HepG2 (cell line): Measurements from ENCODE around the gene COL4A2. TPM values are rescaled to one million over a fixed set of nuclear protein-coding genes. Genes with fewer than 3 reads are reported as not detected.

Source experiments
- ATAC-seq: fragments of 200-7000 bp; cut with Tn5 transposase; 3 replicates; pipeline ENCODE4 v1.9.1; 2020; ENCODE audit warnings: mild to moderate bottlenecking, moderate library complexity
- BruUV-seq: library from RNA; stranded (reverse); fragments of 400-500 nt; replicated peaks from 2 replicates; lab custom pipeline; 2021; lab: Mats Ljungman, UMichigan
- CTCF ChIA-PET: fragments of 300-600 bp; formaldehyde crosslinking; extraction: SDS; loops from one replicate; lab custom pipeline; 2021; ENCODE audit warnings: low total read pairs, inconsistent platforms, low intra/inter-chr PET ratio; lab: Yijun Ruan, JAX
- POLR2A ChIA-PET: fragments of 350-600 bp; sonication (Branson Sonifier 250); formaldehyde crosslinking; loops from one replicate; lab custom pipeline; 2020; ENCODE audit warnings: antibody characterized with exemption, inconsistent platforms; lab: Yijun Ruan, JAX
- DNase-seq: peaks from one replicate; pipeline ENCODE4 v3.0.0-alpha.2; 2015; ENCODE audit warnings: low spot score
- FAIRE-seq: peaks from 3 replicates; lab custom pipeline; 2011; peaks lifted over from hg19 to GRCh38; lab: Jason Lieb, UNC
- H2AFZ ChIP-seq: one replicate; pipeline ENCODE4 v1.6.1; 2011; ENCODE audit warnings: low read length, inconsistent platforms
- H3K27ac ChIP-seq: fragments of 300-600 bp; 3 replicates; pipeline ENCODE4 v1.8.0; 2011; ENCODE audit warnings: mixed run types, mild to moderate bottlenecking, mixed read lengths, low read length, inconsistent platforms; ENCODE audit not compliant: insufficient read depth; ENCODE audit errors: extremely low read length
- H3K27me3 ChIP-seq, 2 experiments: fragments of 200-600 bp in 1 of 2; 2 replicates in 1 of 2; 3 replicates in 1 of 2; pipeline versions ENCODE4 v1.6.0 to v1.8.0; 2011; ENCODE audit warnings: low read length in 2 of 2, mild to moderate bottlenecking in 2 of 2, moderate library complexity in 2 of 2, inconsistent platforms in 1 of 2; ENCODE audit not compliant: insufficient read depth in 2 of 2, control insufficient read depth in 1 of 2
- H3K36me3 ChIP-seq, 2 experiments: fragments of 200-600 bp in 1 of 2; replicated peaks in 1 of 2; 2 replicates in 1 of 2; 3 replicates in 1 of 2; pipeline versions ENCODE4 v1.5.1 to v1.8.0; 2011; ENCODE audit warnings: low read length in 2 of 2, inconsistent platforms in 1 of 2; ENCODE audit not compliant: insufficient read depth in 2 of 2, control insufficient read depth in 1 of 2
- H3K4me1 ChIP-seq: 2 replicates; pipeline ENCODE4 v1.5.1; 2012; ENCODE audit warnings: low read length, inconsistent platforms; ENCODE audit not compliant: insufficient read depth
- H3K4me2 ChIP-seq: 2 replicates; pipeline ENCODE4 v1.6.0; 2011; ENCODE audit warnings: low read depth, low read length, inconsistent platforms
- H3K4me3 ChIP-seq, 3 experiments: fragments of 200-600 bp in 1 of 3; sonication (generic), shearing (Covaris generic) in 1 of 3; replicated peaks in 1 of 3; 2 replicates each; pipeline ENCODE4 v1.5.1; 2011 to 2016; ENCODE audit warnings: low read length in 3 of 3, inconsistent platforms in 2 of 3, low read depth in 2 of 3, mild to moderate bottlenecking in 2 of 3, control low read depth in 1 of 3, mixed read lengths in 1 of 3; ENCODE audit not compliant: insufficient read depth in 1 of 3
- H3K79me2 ChIP-seq: one replicate; pipeline ENCODE4 v1.6.1; 2011; ENCODE audit warnings: low read length, inconsistent platforms; ENCODE audit not compliant: insufficient read depth
- H3K9ac ChIP-seq: 2 replicates; pipeline ENCODE4 v1.6.0; 2011; ENCODE audit warnings: mild to moderate bottlenecking, low read depth, low read length, inconsistent platforms; ENCODE audit not compliant: insufficient read depth
- H3K9me3 ChIP-seq: 2 replicates; pipeline ENCODE4 v1.5.1; 2012; ENCODE audit warnings: mild to moderate bottlenecking, low read length
- H4K20me1 ChIP-seq: 2 replicates; pipeline ENCODE4 v1.6.0; 2011; ENCODE audit warnings: inconsistent platforms, mild to moderate bottlenecking, low read length, moderate library complexity; ENCODE audit not compliant: insufficient read depth
- ATM ChIP-seq: fragments of 450-650 bp; IDR thresholded peaks from 2 replicates; pipeline ENCODE4 v1.7.1; 2017; ENCODE audit warnings: mild to moderate bottlenecking, borderline replicate concordance
- HNRNPL ChIP-seq: fragments of 200-400 bp; formaldehyde crosslinking; IDR thresholded peaks from 2 replicates; pipeline ENCODE4 v1.6.1; 2017; ENCODE audit warnings: mild to moderate bottlenecking, low read depth, low read length
- NFE2 ChIP-seq: sonication (generic); formaldehyde crosslinking; IDR thresholded peaks from 2 replicates; pipeline ENCODE4 v1.4.0; 2020; ENCODE audit warnings: missing genetic modification reagents
- SMARCE1 ChIP-seq: fragments of 450-650 bp; IDR thresholded peaks from 2 replicates; pipeline ENCODE4 v1.6.1; 2017; ENCODE audit warnings: borderline replicate concordance
- ZNF282 ChIP-seq: fragments of 450-650 bp; IDR thresholded peaks from 2 replicates; pipeline ENCODE4 v1.6.1; 2018; ENCODE audit not compliant: partially characterized antibody
- ZNF557 ChIP-seq: sonication (generic); formaldehyde crosslinking; IDR thresholded peaks from 2 replicates; pipeline ENCODE4 v1.4.0; 2020; ENCODE audit warnings: missing genetic modification reagents
- ZNF7 ChIP-seq: IDR thresholded peaks from 2 replicates; pipeline ENCODE4 v1.6.1; 2016; ENCODE audit warnings: missing biosample characterization, missing genetic modification reagents
- ZNF777 ChIP-seq: sonication (generic); formaldehyde crosslinking; IDR thresholded peaks from 2 replicates; pipeline ENCODE4 v1.4.0; 2020; ENCODE audit warnings: missing genetic modification reagents
- WGBS: methylation state at CpG from one replicate; pipeline ENCODE4 v1.1.6; 2017; ENCODE audit warnings: low lambda C conversion rate; 5-methylcytosine and 5-hydroxymethylcytosine counted together
- in situ Hi-C: cut with HindIII; loops from 2 replicates; pipeline ENCODE4 v1.10.0; 2017; ENCODE audit warnings: low pct_unique_long_range_greater_than_20kb; ENCODE audit not compliant: extremely low pct_ligation_motif_present
- intact Hi-C: fragments of 100-400 bp; cut with micrococcal nuclease; formaldehyde crosslinking; loops from one replicate; pipeline ENCODE4 v1.10.0; 2022; ENCODE audit not compliant: unreplicated experiment
- polyA plus RNA-seq, 8 experiments: library from polyadenylated mRNA; depleted of rRNA in 3 of 8; stranded (reverse) in 7 of 8; unstranded in 1 of 8; fragments of >200 nt; fragmentation: Illumina TruSeq in 4 of 8; extraction: Trizol in 4 of 8; gene quantifications; 2 replicates each; pipeline versions ENCODE4 v1.2.1 to v1.2.3, GENCODE V29; 2011 to 2016; ENCODE audit warnings: low read depth in 4 of 8, missing spikeins in 1 of 8, mixed read lengths in 1 of 8; ENCODE audit not compliant: insufficient read depth in 1 of 8
- total RNA-seq, 5 experiments: library from RNA; depleted of rRNA; stranded (reverse); fragments of >200 nt; fragmentation: Illumina TruSeq; extraction: Trizol; gene quantifications; 2 replicates each; pipeline ENCODE4 v1.2.3, GENCODE V29; 2016; ENCODE audit warnings: low read depth in 1 of 5
- TF ChIP-seq, protein P1 (sequence below): sonication (generic); formaldehyde crosslinking; IDR thresholded peaks from 2 replicates; pipeline ENCODE4 v1.8.0; 2022; ENCODE audit warnings: mild to moderate bottlenecking, missing genetic modification reagents
- TF ChIP-seq, protein P2 (sequence below): sonication (generic); formaldehyde crosslinking; IDR thresholded peaks from 2 replicates; pipeline ENCODE4 v1.9.0; 2021; ENCODE audit warnings: missing genetic modification reagents, mild to moderate bottlenecking, borderline replicate concordance
- TF ChIP-seq, protein P3 (sequence below): sonication (generic); formaldehyde crosslinking; IDR thresholded peaks from 2 replicates; pipeline ENCODE4 v1.5.0; 2020; ENCODE audit warnings: mild to moderate bottlenecking, missing genetic modification reagents
- TF ChIP-seq, protein P4 (sequence below), 2 experiments: fragments of 450-650 bp in 1 of 2; sonication (generic) in 1 of 2; formaldehyde crosslinking; IDR thresholded peaks; 2 replicates each; pipeline versions ENCODE4 v1.5.0 to v1.8.0; 2020 to 2022; ENCODE audit warnings: mild to moderate bottlenecking in 1 of 2, missing genetic modification reagents in 1 of 2

Gene COL4A2
- total and polyA plus RNA-seq, 2 of the 13 experiments (the other 11 are each of a cell fraction or from before 2014, with no cell fraction given) = 0.22 to 1.9 TPM

DNA sequence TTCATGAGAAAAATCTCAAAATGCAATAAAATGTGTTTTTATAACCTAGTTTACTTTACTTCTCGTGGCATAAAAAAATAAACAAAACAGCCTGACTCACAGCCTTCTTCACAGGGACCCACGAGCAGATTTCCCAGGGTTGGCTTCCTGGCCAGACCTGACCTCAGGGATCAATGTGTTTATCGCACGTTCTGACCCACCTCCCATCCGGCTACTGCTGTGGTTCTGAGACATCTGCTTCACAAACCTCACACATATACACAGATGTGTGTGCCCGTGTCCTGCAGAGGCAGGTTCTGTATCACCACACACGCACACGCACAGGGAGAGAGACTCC is 118.3 kb downstream of the COL4A2 start:
- POLR2A ChIA-PET = no interaction called here
- TF ChIP-seq SMARCE1 (no peak), ZNF557 (CRISPR knock-in tag) (no peak), HNRNPL (no peak), ATM (no peak), NFE2 (CRISPR knock-in tag) (no peak), ZNF777 (CRISPR knock-in tag) (no peak), ZNF282 (no peak), ZNF7 (CRISPR knock-in tag) (no peak)
- TF ChIP-seq, protein P1, sequence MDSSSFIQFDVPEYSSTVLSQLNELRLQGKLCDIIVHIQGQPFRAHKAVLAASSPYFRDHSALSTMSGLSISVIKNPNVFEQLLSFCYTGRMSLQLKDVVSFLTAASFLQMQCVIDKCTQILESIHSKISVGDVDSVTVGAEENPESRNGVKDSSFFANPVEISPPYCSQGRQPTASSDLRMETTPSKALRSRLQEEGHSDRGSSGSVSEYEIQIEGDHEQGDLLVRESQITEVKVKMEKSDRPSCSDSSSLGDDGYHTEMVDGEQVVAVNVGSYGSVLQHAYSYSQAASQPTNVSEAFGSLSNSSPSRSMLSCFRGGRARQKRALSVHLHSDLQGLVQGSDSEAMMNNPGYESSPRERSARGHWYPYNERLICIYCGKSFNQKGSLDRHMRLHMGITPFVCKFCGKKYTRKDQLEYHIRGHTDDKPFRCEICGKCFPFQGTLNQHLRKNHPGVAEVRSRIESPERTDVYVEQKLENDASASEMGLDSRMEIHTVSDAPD (CRISPR knock-in tag) = no peak
- TF ChIP-seq, protein P2, sequence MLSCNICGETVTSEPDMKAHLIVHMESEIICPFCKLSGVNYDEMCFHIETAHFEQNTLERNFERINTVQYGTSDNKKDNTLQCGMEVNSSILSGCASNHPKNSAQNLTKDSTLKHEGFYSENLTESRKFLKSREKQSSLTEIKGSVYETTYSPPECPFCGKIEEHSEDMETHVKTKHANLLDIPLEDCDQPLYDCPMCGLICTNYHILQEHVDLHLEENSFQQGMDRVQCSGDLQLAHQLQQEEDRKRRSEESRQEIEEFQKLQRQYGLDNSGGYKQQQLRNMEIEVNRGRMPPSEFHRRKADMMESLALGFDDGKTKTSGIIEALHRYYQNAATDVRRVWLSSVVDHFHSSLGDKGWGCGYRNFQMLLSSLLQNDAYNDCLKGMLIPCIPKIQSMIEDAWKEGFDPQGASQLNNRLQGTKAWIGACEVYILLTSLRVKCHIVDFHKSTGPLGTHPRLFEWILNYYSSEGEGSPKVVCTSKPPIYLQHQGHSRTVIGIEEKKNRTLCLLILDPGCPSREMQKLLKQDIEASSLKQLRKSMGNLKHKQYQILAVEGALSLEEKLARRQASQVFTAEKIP (CRISPR knock-in tag) = no peak
- TF ChIP-seq, protein P3, sequence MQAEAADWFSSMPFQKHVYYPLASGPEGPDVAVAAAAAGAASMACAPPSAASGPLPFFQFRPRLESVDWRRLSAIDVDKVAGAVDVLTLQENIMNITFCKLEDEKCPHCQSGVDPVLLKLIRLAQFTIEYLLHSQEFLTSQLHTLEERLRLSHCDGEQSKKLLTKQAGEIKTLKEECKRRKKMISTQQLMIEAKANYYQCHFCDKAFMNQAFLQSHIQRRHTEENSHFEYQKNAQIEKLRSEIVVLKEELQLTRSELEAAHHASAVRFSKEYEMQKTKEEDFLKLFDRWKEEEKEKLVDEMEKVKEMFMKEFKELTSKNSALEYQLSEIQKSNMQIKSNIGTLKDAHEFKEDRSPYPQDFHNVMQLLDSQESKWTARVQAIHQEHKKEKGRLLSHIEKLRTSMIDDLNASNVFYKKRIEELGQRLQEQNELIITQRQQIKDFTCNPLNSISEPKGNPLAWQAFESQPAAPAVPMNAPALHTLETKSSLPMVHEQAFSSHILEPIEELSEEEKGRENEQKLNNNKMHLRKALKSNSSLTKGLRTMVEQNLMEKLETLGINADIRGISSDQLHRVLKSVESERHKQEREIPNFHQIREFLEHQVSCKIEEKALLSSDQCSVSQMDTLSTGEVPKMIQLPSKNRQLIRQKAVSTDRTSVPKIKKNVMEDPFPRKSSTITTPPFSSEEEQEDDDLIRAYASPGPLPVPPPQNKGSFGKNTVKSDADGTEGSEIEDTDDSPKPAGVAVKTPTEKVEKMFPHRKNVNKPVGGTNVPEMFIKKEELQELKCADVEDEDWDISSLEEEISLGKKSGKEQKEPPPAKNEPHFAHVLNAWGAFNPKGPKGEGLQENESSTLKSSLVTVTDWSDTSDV = no peak
- TF ChIP-seq, protein P4, sequence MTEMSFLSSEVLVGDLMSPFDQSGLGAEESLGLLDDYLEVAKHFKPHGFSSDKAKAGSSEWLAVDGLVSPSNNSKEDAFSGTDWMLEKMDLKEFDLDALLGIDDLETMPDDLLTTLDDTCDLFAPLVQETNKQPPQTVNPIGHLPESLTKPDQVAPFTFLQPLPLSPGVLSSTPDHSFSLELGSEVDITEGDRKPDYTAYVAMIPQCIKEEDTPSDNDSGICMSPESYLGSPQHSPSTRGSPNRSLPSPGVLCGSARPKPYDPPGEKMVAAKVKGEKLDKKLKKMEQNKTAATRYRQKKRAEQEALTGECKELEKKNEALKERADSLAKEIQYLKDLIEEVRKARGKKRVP (CRISPR knock-in tag; IDR thresholded peaks at IDR 0.05) = no peak

More for the DNA sequence above, 118.3 kb downstream of the COL4A2 start:
- 25% methylated on average over 8 of the region's 8 CpGs for WGBS
- BruUV-seq = no TSS peak
- Histone ChIP-seq H3K27me3 (peaks cover under 1 to 37% of the 10 kb centered on the region in 2 experiments; a peak in 3 of 5 replicates), H4K20me1 (no peaks in the 10 kb centered on the region), H3K9ac (no peak overlapping the region), H3K36me3 (no peaks in the 10 kb centered on the region), H2AFZ (no peak overlapping the region), H3K4me1 (no peaks in the 10 kb centered on the region), H3K4me3 (no peak overlapping the region), H3K79me2 (no peaks in the 10 kb centered on the region), H3K9me3 (no peaks in the 10 kb centered on the region), H3K27ac (no peak overlapping the region), H3K4me2 (no peak overlapping the region)
- DNase-seq (no peak), FAIRE-seq (no peak), ATAC-seq (no peak)
- in situ Hi-C loops = no loop called here
- intact Hi-C loops = no loop called here
- CTCF ChIA-PET = no interaction called here
